ENCODE data around the gene MYO19.
"Not testable (repeated sequence)": the region's sequence is repeated elsewhere in the genome, so short reads cannot be mapped to it uniquely, and the experiment has no call there.

Gene MYO19

GRCh38 chr17:36470499-36470898 is 64.2 kb downstream of the MYO19 start:
- FAIRE-seq (no peak), DNase-seq (ENCODE audit: extremely low spot score, insufficient read length, low read depth) (no peak)

DNA sequence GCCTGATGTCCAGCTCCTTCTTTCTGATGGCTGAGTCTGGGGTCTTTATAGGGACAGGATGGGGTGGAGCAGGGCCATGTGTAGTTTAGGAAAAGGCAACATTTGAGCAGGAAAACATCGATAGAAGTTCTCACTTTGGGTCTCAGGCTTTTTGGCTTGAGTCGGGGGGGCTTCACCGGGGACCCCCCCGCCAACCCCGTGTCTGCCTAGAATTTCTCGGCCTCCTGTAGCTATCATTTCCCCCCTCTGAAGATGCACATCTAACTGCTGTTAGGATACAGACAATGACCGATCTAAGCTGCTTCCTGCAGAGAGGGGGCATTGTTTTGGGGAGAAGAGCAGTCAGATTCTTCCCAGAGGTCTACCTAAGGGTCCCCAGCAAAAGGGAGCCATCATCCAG is 64.9 kb downstream of the MYO19 start:
- FAIRE-seq: no peak
- no peak for DNase-seq (ENCODE audit: extremely low spot score, insufficient read length, low read depth)

- FAIRE-seq (no peak), DNase-seq (ENCODE audit: extremely low spot score, insufficient read length, low read depth) (no peak)
These were observed 65.6 kb downstream of the MYO19 start for GRCh38 chr17:36468903-36469635.

DNA sequence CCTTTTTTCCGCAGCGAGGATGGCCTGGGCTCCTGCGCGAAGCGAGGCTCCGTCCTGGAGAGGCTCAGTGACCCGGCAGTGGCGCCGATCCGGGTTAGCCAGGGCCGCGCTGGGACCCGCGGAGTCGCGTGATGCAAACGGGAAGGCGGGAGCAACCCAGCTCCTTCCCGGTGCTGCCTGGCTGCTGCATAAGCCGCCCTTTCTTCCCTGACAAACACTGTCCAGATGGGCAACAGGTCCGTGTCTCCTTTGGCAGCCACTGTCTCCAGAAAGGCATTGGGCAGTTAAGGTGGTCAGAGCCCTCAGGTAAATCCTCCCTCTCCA is 69.9 kb downstream of the MYO19 start:
- no peak for FAIRE-seq
- no peak for DNase-seq (ENCODE audit: extremely low spot score, insufficient read length, low read depth)

- DNase-seq (ENCODE audit: extremely low spot score, insufficient read length, low read depth) (no peak), FAIRE-seq (no peak)
These were observed 70.5 kb downstream of the MYO19 start for GRCh38 chr17:36463916-36464764.

DNA sequence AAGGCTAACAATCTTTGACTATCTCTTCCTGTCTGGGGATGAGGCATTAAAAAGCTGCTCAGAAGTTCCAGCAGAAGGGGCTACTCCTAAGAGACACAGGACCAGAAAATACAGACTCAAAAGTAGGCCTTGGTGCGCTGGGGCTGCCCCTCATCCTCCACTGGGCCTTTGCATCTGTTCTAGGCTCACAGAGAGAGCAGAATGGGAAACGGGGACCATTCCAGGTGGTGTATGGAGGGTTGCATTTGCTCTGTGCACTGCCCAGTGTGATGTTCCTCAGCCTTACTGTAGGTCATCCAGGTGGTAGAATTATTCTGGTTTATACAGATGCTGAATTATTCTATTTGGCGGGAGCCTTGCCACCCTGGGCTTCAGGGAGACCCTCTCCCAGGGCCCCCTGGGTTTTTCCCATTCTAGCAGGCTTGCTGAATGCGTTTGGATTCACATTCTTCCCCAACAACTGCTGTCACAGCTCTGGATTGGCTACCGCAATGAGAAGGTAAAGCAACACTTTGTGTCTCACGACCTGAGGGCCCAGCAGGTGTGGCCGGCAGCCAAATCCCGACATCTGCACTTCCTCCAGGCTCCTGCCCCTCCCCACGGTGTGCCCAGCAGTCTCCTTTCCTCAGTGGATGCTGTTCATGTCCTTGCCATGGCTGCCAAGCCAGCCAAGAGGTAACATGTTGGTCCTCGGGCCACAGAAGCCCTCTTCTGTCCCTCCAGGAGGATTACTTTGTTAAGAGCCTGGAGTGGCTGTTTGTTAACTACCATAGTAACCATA is 73.1 kb downstream of the MYO19 start:
- no peak for FAIRE-seq

DNA sequence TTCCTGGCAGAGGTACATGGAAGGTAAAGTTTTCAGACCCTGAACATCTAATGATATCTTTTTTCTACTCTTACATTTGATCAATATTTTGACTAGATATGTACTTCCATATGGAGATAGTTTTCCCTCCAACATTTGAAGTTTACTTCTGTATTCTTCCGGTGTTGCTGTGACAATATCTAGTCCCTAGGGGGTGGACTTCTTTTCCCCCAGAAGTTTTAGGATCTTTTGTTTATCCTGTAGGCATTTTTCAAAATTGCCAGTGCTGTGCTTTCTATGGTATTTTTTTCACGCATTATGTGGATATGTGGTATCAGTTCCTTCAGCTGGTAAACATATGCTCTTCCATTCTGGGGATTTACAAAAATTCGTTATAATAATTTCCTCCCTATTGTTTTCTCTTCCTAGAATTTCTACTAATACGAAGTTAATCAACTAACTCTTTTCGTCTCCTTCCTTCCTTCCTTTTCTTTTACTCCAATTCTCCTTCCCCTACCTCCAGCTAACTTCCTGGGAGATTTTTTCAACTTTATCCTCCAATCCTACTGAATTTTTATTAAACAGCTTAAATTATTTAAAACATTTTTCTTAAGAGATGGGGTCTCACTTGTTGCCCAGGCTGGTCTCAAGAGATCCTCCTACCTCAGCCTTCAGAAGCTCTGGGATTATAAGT is 74.3 kb downstream of the MYO19 start:
- no peak for FAIRE-seq
- DNase-seq (ENCODE audit: extremely low spot score, insufficient read length, low read depth): no peak

More for the DNA sequence above, 73.1 kb downstream of the MYO19 start:
- DNase-seq (ENCODE audit: extremely low spot score, insufficient read length, low read depth): no peak

DNA sequence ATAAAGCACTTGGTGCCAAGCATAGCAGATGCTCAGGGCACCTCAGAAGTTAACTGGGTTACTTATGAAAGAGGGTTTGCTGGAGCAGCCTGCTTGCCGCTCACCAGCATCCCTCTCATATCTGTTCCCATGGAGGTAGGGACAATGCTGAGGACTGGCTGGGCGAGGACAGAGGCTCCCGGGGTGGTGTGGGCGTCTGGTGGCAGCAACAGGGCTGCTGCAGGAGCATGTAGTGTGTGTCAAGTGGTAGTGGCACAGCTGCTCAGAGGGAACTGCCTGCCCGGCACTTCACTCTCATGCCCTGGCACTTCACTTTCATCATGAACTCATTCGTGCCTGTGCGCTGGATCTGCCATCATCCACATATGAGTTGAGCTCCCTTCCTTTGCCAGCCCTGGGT is 75.1 kb downstream of the MYO19 start:
- no peak for FAIRE-seq
- no peak for DNase-seq (ENCODE audit: extremely low spot score, insufficient read length, low read depth)

- no peak for FAIRE-seq
- no peak for DNase-seq (ENCODE audit: extremely low spot score, insufficient read length, low read depth)
These were observed 75.6 kb downstream of the MYO19 start for GRCh38 chr17:36459045-36459444.

GRCh38 chr17:36457701-36458100 is 77.0 kb downstream of the MYO19 start:
- not testable (repeated sequence) for DNase-seq (ENCODE audit: extremely low spot score, insufficient read length, low read depth); FAIRE-seq

- not testable (repeated sequence) for FAIRE-seq
These were observed 81.8 kb downstream of the MYO19 start for GRCh38 chr17:36452888-36453287.

GRCh38 chr17:36449997-36450396 is 84.7 kb downstream of the MYO19 start:
- not testable (repeated sequence) for DNase-seq (ENCODE audit: extremely low spot score, insufficient read length, low read depth)

More at GRCh38 chr17:36452888-36453287, 81.8 kb downstream of the MYO19 start:
- not testable (repeated sequence) for DNase-seq (ENCODE audit: extremely low spot score, insufficient read length, low read depth)

More at GRCh38 chr17:36449997-36450396, 84.7 kb downstream of the MYO19 start:
- not testable (repeated sequence) for FAIRE-seq

All from GM18507 (cell line).